ENCODE data around the gene SLC17A8.

SLC17A8 gene

GRCh38 chr12:100395811-100396210, 38.9 kb downstream of the SLC17A8 start:
- DNase-seq (ENCODE audit: low read depth): no peak
- TF ChIP-seq CTCF (IDR thresholded peaks at IDR 0.05; ENCODE audit: low read depth, low read length) (no peak), MAX (IDR thresholded peaks at IDR 0.05; ENCODE audit: low read depth, low read length) (no peak), MYC (IDR thresholded peaks at IDR 0.05; ENCODE audit: low read depth, low read length) (no peak), POLR2A (IDR thresholded peaks at IDR 0.05; ENCODE audit: extremely low read depth, insufficient read length) (no peak)
- H3K4me3 ChIP-seq (ENCODE audit: low read depth, low read length): no peak overlapping the region

- DNase-seq (ENCODE audit: low read depth): no peak
- H3K4me3 ChIP-seq (ENCODE audit: low read depth, low read length): no peak overlapping the region
- no peak for TF ChIP-seq POLR2A (IDR thresholded peaks at IDR 0.05; ENCODE audit: extremely low read depth, insufficient read length)
- no peak for TF ChIP-seq MYC (IDR thresholded peaks at IDR 0.05; ENCODE audit: low read depth, low read length)
- TF ChIP-seq CTCF (IDR thresholded peaks at IDR 0.05; ENCODE audit: low read depth, low read length): no peak
- TF ChIP-seq MAX (IDR thresholded peaks at IDR 0.05; ENCODE audit: low read depth, low read length): no peak
These were observed 41.4 kb downstream of the SLC17A8 start for GRCh38 chr12:100398307-100398706.

- H3K4me3 ChIP-seq (ENCODE audit: low read depth, low read length): no peak overlapping the region
- DNase-seq (ENCODE audit: low read depth): no peak
- TF ChIP-seq MAX (IDR thresholded peaks at IDR 0.05; ENCODE audit: low read depth, low read length) (no peak), MYC (IDR thresholded peaks at IDR 0.05; ENCODE audit: low read depth, low read length) (no peak), CTCF (IDR thresholded peaks at IDR 0.05; ENCODE audit: low read depth, low read length) (no peak), POLR2A (IDR thresholded peaks at IDR 0.05; ENCODE audit: extremely low read depth, insufficient read length) (no peak)
These were observed 42.2 kb downstream of the SLC17A8 start for GRCh38 chr12:100399095-100399494.

GRCh38 chr12:100401660-100402059, 44.8 kb downstream of the SLC17A8 start:
- TF ChIP-seq MYC (IDR thresholded peaks at IDR 0.05; ENCODE audit: low read depth, low read length): no peak
- TF ChIP-seq CTCF (IDR thresholded peaks at IDR 0.05; ENCODE audit: low read depth, low read length): no peak
- no peak for TF ChIP-seq MAX (IDR thresholded peaks at IDR 0.05; ENCODE audit: low read depth, low read length)
- no peak for TF ChIP-seq POLR2A (IDR thresholded peaks at IDR 0.05; ENCODE audit: extremely low read depth, insufficient read length)
- H3K4me3 ChIP-seq (ENCODE audit: low read depth, low read length): no peak overlapping the region
- no peak for DNase-seq (ENCODE audit: low read depth)

- H3K4me3 ChIP-seq (ENCODE audit: low read depth, low read length): no peak overlapping the region
- no peak for TF ChIP-seq CTCF (IDR thresholded peaks at IDR 0.05; ENCODE audit: low read depth, low read length)
- TF ChIP-seq MYC (IDR thresholded peaks at IDR 0.05; ENCODE audit: low read depth, low read length): no peak
- TF ChIP-seq POLR2A (IDR thresholded peaks at IDR 0.05; ENCODE audit: extremely low read depth, insufficient read length): no peak
- no peak for TF ChIP-seq MAX (IDR thresholded peaks at IDR 0.05; ENCODE audit: low read depth, low read length)
- no peak for DNase-seq (ENCODE audit: low read depth)
These were observed 45.9 kb downstream of the SLC17A8 start for GRCh38 chr12:100402763-100403162.

GRCh38 chr12:100403446-100403845, 46.6 kb downstream of the SLC17A8 start:
- no peak for TF ChIP-seq POLR2A (IDR thresholded peaks at IDR 0.05; ENCODE audit: extremely low read depth, insufficient read length)
- TF ChIP-seq MYC (IDR thresholded peaks at IDR 0.05; ENCODE audit: low read depth, low read length): no peak
- no peak for TF ChIP-seq CTCF (IDR thresholded peaks at IDR 0.05; ENCODE audit: low read depth, low read length)
- no peak for TF ChIP-seq MAX (IDR thresholded peaks at IDR 0.05; ENCODE audit: low read depth, low read length)
- no peak for DNase-seq (ENCODE audit: low read depth)
- H3K4me3 ChIP-seq (ENCODE audit: low read depth, low read length): no peak overlapping the region

All from NB4 (cell line).